SK-N-MC (cell line): ENCODE results near the gene RAB2B.

Source experiments
- DNase-seq: peaks from one replicate; pipeline ENCODE4 v3.0.0-alpha.2; 2011; ENCODE audit warnings: low read depth, low spot score
- H3K27ac ChIP-seq: fragments of 200-600 bp; sonication (generic); 2 replicates; pipeline ENCODE4 v1.5.1; 2016; ENCODE audit warnings: mixed run types
- H3K36me3 ChIP-seq: fragments of 200-600 bp; sonication (generic); 2 replicates; pipeline ENCODE4 v1.6.1; 2017; ENCODE audit warnings: antibody characterized with exemption, low read length, mixed read lengths; ENCODE audit not compliant: insufficient read depth
- H3K4me3 ChIP-seq: fragments of 200-600 bp; sonication (generic); 2 replicates; pipeline ENCODE4 v1.5.1; 2016
- H3K9ac ChIP-seq: fragments of 200-600 bp; sonication (generic); 2 replicates; pipeline ENCODE4 v1.8.0; 2017; ENCODE audit warnings: mixed run types, mixed read lengths; ENCODE audit not compliant: insufficient read length
- H3K9me3 ChIP-seq: fragments of 200-600 bp; sonication (generic); 2 replicates; pipeline ENCODE4 v1.6.1; 2017; ENCODE audit warnings: low read depth, mild to moderate bottlenecking, antibody characterized with exemption, low read length, moderate library complexity, mixed read lengths
- EZH2 ChIP-seq: fragments of 200-600 bp; sonication (generic); IDR thresholded peaks from one replicate; pipeline ENCODE4 v1.6.1; 2017; ENCODE audit warnings: antibody characterized with exemption
- FOXP2 ChIP-seq: optimal IDR thresholded peaks from 2 replicates; pipeline ENCODE3; 2011; ENCODE audit warnings: mild to moderate bottlenecking, moderate library complexity; ENCODE audit not compliant: insufficient read depth; ENCODE audit errors: extremely low read length, control extremely low read depth
- POLR2AphosphoS5 ChIP-seq: IDR thresholded peaks from 2 replicates; pipeline ENCODE4 v1.6.1; 2012; ENCODE audit warnings: mild to moderate bottlenecking, low read depth, low read length, borderline replicate concordance

The RAB2B gene

DNA sequence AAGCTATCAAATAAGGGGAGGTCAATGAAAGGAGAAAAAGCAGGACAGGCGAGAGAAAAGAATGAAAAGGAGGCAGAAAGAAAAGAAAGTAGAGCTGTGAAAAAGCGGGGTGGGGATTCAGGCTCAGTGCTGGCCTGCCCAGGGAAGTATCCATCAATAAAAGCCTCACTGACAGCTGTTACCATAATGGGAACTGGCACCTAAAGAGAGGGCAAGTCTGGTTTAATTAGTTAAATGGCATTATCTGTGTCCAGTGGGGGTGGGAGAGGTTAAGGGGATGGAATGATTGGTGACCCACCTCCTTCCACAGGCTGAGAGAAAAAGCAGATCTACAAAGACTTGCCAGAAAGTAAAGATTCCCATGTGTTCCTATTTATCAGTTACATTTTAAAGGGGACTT, 42.0 kb upstream of the RAB2B start:
- no peak for DNase-seq
- Histone ChIP-seq H3K9ac (no peak overlapping the region), H3K4me3 (no peak overlapping the region), H3K9me3 (no peaks in the 10 kb centered on the region), H3K36me3 (peaks cover 16% of the 10 kb centered on the region; the same call in 1 of the 2 replicates), H3K27ac (no peak overlapping the region)
- TF ChIP-seq EZH2 = no peak
- TF ChIP-seq POLR2AphosphoS5 = no peak
- TF ChIP-seq FOXP2 = no peak

DNA sequence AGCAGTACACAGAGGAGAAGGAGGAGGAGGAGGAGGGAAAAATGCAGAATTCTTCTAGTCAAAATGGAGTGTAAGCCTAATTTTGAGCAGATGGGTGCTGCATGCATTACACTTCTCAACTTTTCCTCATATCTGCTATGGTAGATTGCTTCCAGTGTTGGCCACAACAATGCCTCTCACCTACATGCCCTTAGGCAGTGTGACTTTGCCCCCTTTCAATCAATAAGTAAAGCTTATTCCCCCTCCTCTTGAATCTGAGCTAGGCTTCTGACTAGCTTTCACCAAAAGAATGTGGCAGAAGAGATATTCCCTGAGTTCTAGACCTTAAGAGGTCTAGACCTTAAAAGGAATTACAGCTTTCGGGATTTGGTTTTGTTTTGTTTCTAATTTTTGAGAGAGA, 37.6 kb upstream of the RAB2B start:
- no peak for DNase-seq
- H3K36me3 ChIP-seq = peaks cover 1% of the 10 kb centered on the region
- peak overlapping the region; percentile 65 for H3K27ac ChIP-seq

DNA sequence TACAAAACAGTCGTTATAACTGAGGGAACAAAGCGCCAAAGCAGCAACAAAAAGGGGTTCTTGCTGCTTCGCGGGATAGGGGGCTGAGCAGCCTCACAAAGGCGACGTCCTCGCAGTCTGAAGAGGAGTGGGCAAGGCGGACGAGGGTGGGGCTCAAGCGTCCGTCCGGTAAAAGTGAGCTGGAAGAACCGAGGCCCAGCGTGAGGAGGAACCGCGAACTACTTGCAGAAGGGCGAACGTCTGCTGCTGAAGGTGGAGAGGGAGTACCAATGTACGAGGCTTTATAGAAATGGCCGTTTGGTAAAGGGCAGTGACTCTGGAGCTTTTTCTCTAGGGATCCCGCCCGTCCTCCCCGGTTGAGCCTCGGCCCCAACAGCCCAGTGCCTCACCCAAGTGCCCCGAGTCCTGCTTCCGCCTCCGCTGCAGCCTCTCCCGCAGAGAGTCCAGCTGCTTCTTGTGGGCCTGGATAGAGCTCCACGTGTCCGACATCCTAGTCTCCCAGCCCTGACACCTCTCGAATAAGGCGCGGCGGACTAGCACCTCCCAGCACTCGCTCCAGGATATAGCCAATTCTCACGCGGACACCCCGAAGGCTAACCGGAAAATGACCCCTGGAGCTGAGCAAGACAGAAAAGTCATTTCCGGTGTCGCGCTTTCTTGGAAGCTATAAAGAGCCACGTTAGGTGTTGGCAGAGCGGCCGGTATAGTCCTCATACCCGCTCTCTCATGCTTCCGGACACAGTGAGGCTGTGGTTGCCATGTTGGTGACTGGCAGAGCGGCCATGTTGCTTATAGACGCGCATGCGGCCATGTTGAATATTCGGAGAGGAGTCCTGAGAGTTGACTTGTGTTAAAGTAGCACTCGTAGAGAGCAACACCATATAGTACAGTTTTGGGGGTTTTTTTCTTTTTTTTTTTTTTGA, 34.2 kb upstream of the RAB2B start, which contains the start of gene METTL3:
TSS of gene METTL3 (minus strand) at position 606 of the 923 bp plus-strand sequence. CDS start at position 489, 117 bp downstream.
- peak within 1 kb of the TSS; percentile 97 for H3K9ac ChIP-seq
- no peaks in the 10 kb centered on the region for H3K9me3 ChIP-seq
- H3K27ac ChIP-seq = peak within 1 kb of the TSS; percentile 87
- DNase-seq = peak; percentile 94
- H3K4me3 ChIP-seq = peak within 1 kb of the TSS; percentile 95
- TF ChIP-seq POLR2AphosphoS5 = peak; percentile 82
- no peak for TF ChIP-seq EZH2
- peaks cover 22% of the 10 kb centered on the region for H3K36me3 ChIP-seq

More for the DNA sequence above, 37.6 kb upstream of the RAB2B start:
- no peaks in the 10 kb centered on the region for H3K9me3 ChIP-seq
- TF ChIP-seq FOXP2 (no peak), POLR2AphosphoS5 (no peak), EZH2 (no peak)
- no peak overlapping the region for H3K4me3 ChIP-seq
- H3K9ac ChIP-seq = no peak overlapping the region

DNA sequence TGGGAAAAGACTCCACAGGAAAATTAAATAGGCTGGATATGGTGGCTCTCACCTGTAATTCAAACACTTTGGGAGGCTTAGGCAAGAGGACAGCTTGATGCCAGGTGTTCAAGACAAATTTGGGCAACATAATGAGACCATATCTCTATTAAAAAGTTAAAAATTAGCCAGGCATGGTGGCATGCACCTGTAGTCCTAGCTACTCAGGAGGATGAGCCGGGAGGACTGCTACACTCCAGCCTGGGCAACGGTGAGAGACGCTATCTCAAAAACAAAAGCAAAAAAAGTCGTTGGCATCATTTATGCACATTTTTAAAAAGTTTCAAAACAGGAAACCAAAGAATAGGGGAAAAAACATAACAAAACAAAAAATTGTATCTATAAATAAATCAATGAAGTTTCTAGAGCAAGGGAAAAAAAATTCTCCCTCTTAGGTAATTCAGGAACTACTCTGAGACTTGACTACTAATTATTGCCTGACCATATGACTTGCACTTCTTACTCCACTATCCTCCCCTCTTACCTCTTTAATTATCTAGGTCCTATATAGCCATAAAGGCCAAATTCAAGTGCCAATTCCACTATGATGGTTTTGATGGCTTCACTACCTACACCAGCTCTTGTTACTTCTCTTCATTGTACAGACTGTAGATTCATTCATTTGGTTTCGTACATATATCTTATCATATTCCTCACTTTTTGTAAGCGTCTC, 32.8 kb upstream of the RAB2B start:
- no peak overlapping the region for H3K27ac ChIP-seq
- no peak for DNase-seq
- no peak for TF ChIP-seq FOXP2
- TF ChIP-seq POLR2AphosphoS5 = no peak
- no peak for TF ChIP-seq EZH2
- H3K36me3 ChIP-seq = peaks cover 30% of the 10 kb centered on the region
- H3K9me3 ChIP-seq = no peaks in the 10 kb centered on the region
- peak overlapping the region; percentile 97 for H3K9ac ChIP-seq
- peak overlapping the region; percentile 95 for H3K4me3 ChIP-seq

DNA sequence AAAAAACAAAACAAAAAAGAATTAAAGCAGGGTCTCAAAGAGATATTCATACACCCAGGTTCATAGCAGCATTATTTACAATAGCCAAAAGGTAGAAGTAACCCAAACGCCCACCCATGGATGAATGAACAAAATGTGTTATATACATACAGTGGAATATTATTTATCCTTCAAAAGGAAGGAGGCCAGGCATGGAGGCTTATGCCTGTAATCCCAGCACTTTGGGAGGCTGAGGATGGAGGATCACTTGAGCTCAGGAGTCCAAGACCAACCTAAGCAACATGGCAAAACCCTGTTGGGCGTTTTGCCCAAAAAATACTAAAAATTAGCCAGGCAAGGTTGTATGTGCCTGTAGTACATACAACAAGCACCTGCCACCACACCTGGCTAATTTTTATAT, 29.8 kb upstream of the RAB2B start:
- no peak overlapping the region for H3K9ac ChIP-seq
- H3K27ac ChIP-seq = no peak overlapping the region
- peaks cover 56% of the 10 kb centered on the region for H3K36me3 ChIP-seq
- H3K9me3 ChIP-seq = no peaks in the 10 kb centered on the region
- no peak overlapping the region for H3K4me3 ChIP-seq
- TF ChIP-seq EZH2 = no peak
- TF ChIP-seq POLR2AphosphoS5 = no peak
- TF ChIP-seq FOXP2 = no peak
- DNase-seq = no peak

DNA sequence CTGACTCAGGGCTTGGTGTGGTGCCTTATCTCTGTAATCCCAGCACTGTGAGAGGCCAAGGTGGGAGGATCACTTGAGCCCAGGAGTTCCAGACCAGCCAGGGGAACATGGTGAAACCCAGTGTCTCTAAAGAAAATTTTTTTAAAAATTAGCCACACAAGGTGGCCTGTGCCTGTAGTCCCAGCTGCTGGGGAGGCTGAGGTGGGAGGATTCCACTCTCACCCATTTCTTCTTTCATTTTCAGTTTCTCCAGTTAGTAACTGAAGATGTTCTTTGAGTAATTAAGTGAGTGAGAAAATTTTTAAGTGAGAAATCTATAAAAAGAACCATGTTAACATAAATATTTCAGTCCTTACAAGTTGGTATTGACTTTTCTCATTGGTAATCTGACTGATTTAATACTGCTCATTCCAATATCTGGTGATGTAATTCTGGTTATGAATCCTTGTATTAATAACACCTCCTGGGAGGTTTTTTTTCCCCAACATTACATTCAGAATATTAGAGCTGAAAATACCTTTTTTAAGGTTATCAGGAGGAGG, 28.3 kb upstream of the RAB2B start:
- H3K4me3 ChIP-seq = no peak overlapping the region
- H3K27ac ChIP-seq = peak overlapping the region; percentile 52; the same call in 1 of the 2 replicates
- no peak for TF ChIP-seq EZH2
- no peak for TF ChIP-seq FOXP2
- TF ChIP-seq POLR2AphosphoS5 = no peak
- H3K9me3 ChIP-seq = no peaks in the 10 kb centered on the region
- H3K36me3 ChIP-seq = peaks cover 71% of the 10 kb centered on the region
- no peak for DNase-seq
- H3K9ac ChIP-seq = no peak overlapping the region

DNA sequence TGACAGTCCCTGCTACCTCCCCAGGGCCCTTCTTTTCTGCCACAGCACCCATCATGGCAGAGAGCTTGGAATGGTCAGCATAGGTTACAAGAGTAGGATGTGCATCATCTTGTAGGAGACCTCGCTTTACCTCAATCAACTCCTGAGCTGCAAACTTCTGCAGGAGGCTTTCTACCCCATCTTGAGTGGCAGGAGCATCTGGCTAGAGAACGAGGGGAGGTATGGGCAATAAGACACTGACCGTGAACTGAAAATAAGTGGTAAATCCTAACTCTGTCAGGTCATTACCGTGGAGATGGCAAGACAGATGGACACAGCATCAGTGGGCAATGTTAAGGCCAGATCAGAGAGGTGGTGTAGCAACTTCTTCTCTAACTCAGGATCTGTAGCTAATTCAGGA, 26.6 kb upstream of the RAB2B start:
- no peak overlapping the region for H3K9ac ChIP-seq
- no peaks in the 10 kb centered on the region for H3K9me3 ChIP-seq
- H3K27ac ChIP-seq = peak overlapping the region; percentile 42; the same call in 1 of the 2 replicates
- H3K36me3 ChIP-seq = peaks cover 76% of the 10 kb centered on the region
- no peak overlapping the region for H3K4me3 ChIP-seq
- DNase-seq = no peak
- no peak for TF ChIP-seq EZH2

DNA sequence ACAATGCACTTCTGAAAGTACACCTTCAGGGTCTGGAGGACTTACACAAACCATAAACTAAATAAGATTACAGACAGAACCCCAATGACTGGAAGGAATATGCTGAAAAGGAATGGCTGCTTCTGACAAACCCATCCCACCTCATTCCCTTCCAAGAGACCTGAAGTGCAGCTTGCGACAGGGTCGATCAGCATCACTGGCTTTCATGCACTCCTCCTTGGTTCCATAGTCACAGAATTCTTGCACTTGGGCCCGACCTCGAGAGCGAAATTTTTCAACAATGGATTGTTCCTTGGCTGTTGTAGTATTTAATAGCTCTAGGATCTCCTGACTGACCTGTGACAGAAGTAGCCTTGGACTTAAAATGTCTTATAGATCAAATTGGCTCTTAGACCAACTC, 24.8 kb upstream of the RAB2B start:
- no peak overlapping the region for H3K9ac ChIP-seq
- DNase-seq = no peak
- peaks cover 82% of the 10 kb centered on the region for H3K36me3 ChIP-seq
- H3K9me3 ChIP-seq = no peaks in the 10 kb centered on the region
- H3K27ac ChIP-seq = 0 out of 2 replicates have a peak overlapping the region, but pooled peaks have one; percentile 22
- no peak overlapping the region for H3K4me3 ChIP-seq
- TF ChIP-seq EZH2 (no peak), FOXP2 (no peak), POLR2AphosphoS5 (no peak)
